Fibroblast of skin of scalp (primary cell): ENCODE measurements around the gene LAGE3.

ENCODE experiments used
- DNase-seq: peaks from one replicate; pipeline ENCODE4 v3.0.0-alpha.2; 2013

Gene LAGE3

GRCh38 chrX:154452823-154453222 lies 26.3 kb downstream of the LAGE3 start:
- no peak for DNase-seq

DNA sequence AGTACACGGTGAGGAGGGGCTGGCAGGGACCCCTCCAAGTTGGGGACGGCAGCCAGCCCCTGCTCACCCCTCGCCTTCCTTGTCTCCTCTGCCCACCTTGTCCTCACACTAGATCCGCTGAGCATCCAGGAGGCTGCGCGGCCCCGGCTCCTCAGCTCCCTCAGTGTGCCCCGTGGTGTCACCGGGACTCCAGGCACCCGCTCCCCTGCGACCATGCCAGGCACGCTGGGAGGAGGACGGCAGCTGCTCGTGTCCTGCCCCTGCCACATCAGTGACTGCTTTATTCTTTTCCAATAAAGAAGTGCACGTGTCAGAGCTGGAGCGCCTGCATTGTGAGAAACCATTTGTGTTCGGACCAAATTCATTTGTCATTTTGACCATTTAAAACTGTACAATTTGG lies 28.8 kb downstream of the LAGE3 start:
- DNase-seq = no peak

- no peak for DNase-seq
Observed at GRCh38 chrX:154449618-154450017, 29.5 kb downstream of the LAGE3 start.

- no peak for DNase-seq
Observed at GRCh38 chrX:154448484-154448883, 30.6 kb downstream of the LAGE3 start.

DNA sequence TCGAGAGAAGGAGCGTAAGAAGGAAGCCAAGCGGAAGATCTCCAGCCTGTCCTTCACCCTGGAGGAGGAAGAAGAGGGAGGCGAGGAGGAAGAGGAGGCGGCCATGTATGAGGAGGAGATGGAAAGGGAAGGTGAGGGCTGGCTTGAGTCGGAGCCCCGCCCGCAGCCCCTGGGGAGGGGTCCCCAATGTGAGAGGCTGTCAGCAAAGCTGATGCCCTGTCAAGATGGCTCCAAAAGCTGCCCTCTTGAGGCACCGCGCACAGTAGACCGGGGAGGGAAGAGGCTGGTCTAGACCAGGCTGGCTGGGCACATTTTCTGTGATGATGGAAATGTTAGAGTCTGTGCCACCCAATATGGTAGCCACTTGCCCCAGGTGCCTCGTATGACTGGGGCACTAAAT lies 32.7 kb downstream of the LAGE3 start:
- no peak for DNase-seq

DNA sequence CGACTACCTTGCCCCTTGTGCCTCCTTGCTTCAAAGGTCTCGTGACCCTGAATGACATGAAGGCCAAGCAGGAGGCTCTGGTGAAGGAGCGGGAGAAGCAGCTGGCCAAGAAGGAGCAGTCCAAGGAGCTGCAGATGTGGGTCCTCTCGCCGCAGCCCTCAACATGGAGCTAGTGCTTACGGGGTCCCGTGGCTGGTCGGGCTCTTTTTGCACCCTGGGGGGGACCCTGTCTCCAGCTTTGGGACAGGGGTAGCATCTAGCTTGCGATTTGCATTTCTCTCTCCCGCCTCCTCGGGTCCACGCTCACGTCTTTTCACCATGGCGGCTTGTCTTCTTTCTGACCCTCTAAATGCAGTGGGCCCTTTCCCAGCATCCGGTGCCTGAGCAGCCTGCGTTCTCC lies 33.3 kb downstream of the LAGE3 start:
- no peak for DNase-seq

DNA sequence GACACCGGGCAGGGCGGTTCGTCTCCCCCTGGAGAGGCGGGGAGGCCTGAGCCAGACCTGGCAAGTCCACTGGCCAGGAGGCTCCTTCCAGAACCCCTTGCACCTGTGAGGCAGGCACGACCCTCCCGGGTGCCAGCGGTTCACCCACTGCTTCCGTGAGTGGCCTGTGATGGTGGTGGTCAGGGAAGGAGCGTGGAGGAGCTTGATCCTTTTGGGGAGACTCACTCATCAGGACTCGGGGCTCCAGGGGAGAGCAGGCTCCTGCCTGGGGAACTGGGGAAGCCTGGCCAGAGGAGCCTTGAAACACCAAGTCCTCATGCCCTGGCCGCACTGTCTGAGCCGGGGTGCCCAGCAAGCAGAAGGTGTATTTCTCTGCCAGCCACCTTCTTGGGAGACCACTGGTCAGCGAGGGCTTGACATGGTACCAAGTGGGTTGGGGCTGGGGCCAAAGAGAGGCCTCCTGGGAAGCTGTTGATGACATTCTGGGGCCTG lies 34.3 kb downstream of the LAGE3 start:
- DNase-seq = no peak

GRCh38 chrX:154443992-154444754 lies 34.9 kb downstream of the LAGE3 start, which contains the start of gene FAM50A:
Gene FAM50A (plus strand): TSS chrX:154444141. CDS start chrX:154444236, 95 bp downstream.
- DNase-seq = peak; percentile 74

- no peak for DNase-seq
Observed at GRCh38 chrX:154443479-154443910, 35.6 kb downstream of the LAGE3 start.

- DNase-seq = no peak
Observed at GRCh38 chrX:154441984-154442707, 36.9 kb downstream of the LAGE3 start.

DNA sequence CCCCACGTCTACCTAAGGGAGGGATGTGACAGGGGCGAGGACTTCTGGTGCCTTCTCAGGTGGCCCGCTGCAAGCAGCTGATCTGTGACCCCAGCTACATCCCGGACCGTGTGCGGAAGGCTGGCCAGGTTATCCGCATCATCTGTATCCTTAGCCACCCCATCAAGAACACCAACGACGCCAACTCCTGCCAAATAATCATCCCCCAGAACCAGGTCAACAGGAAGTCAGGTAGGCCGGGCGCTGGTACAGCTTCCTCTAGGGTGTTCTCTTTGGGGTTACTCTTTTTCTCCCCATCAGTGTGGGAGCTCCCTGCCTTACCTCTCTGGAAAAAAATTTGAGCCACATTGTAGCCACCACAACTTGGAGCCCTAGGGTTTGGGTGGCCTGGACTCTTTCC lies 37.5 kb downstream of the LAGE3 start:
- no peak for DNase-seq

DNA sequence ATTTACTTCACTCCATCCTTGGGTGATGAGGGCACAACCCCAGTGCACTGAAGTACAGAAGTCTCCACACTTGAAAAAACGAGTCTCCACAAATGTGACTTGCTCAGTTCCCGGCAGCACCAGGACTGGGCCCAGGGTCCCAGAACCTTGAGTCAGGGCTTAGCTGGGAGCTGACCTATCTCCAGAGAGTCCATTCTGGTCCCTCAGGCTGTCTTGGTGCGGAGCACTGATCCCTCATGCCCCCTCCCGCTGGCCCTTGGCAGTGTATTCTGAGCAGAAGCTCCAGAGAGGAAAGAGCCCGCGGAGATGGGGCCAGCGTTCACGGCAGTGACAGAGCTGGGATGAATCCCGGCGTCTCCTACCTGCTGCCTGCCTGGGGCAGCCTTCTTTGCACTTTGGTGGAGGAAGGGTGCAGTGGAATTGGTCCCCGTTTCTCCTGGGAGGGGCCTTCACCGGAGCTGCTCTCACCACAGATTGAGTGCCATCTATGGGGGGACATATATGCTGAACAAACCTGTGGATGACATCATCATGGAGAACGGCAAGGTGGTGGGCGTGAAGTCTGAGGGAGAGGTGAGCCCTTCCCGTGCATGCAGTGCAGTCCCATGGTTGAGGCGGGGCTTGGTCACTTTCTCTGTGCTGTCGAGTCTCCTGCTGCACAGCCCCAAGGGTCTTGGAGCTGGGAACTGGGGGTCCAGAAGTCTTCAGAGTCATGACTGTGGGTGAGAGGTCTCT lies 38.3 kb downstream of the LAGE3 start:
- no peak for DNase-seq

DNA sequence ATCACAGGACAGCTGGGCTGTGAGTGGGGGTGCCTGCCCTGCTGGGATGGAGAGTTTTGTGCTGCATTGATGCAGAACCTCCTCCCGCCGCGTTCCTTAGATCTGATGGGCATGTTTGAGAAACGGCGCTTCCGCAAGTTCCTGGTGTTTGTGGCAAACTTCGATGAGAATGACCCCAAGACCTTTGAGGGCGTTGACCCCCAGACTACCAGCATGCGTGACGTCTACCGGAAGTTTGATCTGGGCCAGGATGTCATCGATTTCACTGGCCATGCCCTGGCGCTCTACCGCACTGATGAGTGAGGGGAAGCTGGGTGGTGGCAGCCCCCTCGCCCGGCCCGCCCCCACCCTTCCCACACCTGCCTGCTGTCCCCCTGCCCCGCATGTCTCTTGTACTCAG lies 39.2 kb downstream of the LAGE3 start:
- DNase-seq = no peak

GRCh38 chrX:154437971-154438893 lies 40.8 kb downstream of the LAGE3 start:
- no peak for DNase-seq

DNA sequence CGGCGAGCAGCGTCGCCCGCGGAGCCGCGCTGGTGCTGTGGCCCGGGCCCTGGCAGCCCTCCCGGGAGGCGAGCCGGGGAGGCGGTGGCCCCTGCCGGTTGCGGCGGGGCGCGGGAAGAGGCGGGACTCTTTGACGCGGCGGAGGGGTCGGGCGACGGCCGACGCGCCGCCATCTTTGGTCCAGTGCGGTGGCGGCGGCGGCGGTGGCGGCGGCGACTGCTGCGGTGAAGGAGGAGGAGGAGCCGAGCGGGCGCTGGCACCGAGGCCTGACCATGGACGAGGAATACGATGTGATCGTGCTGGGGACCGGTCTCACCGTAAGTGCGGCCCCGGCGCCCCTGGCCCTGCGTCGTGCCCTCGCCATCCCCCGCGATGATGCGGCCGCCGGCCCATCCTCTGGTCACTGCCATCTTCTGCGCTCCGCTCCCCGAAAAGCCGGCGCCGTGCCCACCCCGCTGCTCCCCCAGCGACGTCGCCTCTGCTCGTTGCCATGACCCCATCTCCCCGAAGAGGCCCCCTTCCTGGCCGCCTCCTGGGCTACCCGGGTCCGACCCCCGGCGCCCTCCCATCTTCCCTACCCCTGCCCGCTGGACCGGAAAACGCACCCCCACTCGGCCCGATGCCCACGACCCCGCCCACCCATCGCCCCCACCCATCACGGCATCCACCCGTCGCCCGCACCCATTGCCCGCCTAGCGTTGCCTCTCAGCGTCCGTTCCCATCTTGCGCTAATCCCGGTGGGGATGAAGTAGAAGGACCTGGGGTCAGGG lies 41.9 kb downstream of the LAGE3 start, which contains the start of gene GDI1:
TSS of gene GDI1 (plus strand) at position 172 of the 770 bp plus-strand sequence. CDS start at position 273, 101 bp downstream.
- peak; percentile 71 for DNase-seq

DNA sequence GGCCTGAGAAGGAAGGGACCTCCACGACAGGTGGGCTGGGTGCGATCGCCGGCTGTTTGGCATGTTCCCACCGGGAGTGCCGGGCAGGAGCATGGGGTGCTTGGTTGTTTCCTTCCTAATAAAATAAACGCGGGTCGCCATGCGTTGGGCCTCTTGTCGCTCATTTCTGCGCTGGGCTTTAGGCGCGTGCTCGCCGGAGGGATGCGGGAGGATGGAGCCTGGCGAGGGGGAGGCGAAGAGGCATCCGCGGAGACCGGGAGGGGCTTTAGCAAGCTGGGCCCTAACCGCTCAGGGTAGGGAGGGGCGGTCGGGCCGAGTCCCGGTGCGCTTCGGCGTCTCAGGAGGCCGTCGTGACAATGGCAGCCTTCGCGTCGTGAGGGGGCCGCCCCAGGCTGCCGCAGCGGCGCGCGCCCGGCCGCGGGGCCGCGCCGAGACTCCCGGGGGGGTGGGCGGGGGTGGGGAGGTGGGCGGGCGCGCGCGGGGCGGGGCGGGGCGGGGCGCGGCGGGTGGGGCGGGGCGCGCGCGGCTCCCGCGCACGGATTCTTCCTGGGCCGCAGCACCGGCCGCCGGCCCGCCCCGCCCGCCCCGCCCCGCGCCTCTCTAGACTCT lies 42.6 kb downstream of the LAGE3 start:
- peak; percentile 60 for DNase-seq

DNA sequence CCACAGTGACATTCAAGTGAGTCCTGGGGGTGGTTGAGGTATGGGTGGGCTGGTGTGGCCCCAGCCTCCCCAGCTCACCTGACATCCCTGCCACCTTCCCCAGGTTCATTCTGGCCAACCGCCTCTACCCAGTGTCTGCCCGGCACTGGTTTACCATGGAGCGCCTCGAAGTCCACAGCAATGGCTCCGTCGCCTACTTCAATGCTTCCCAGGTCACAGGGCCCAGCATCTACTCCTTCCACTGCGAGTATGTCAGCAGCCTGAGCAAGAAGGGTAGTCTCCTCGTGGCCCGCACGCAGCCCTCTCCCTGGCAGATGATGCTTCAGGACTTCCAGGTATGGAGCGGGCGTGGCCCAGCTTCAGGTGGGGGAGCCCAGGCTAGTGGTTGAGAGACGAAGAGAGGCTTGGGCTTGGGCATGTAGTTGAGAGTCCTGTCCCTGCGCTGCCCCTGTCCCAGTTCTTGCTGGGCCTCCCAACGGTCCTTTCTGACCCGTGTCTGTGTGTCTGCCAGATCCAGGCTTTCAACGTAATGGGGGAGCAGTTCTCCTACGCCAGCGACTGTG lies 43.8 kb downstream of the LAGE3 start:
- DNase-seq = no peak

DNA sequence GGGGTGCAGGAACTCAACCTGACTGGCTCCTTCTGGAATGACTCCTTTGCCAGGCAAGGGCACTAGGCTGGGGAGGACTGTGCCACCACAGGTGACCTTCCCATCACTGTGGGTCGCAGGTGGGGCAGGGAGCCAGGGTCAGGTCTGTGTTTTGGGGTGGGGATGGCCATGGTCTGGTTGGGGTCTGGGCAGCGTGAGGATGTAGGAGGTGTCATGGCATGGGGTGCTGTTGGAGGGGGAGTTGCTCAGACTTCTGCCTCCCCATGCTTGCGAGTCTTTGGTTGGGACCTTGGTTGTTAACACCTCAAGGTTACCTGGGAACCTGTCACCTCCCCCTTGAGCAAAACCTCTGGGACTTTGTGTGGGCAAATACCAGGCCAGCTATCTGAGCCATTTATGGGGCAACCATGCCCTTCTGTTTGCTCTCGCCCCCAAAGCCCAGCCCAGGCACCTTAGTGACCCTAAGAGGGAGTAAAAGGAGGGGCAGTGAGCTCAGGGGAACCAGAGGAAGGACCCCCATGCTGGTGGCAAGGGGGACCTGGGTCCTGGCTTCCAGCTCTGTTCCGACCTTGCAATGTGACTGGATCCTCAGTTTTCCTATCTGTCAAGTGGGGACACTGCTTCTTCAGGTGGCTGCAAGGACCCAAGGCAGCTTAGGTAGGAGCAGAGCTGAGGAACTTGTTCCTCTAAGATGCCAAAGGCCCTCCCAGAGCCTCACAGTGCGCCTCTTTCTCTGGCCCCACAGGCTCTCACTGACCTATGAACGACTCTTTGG lies 44.5 kb downstream of the LAGE3 start:
- DNase-seq = no peak

- no peak for DNase-seq
Observed at GRCh38 chrX:154433605-154434004, 45.5 kb downstream of the LAGE3 start.
